GM12874 (cell line): Measurements from ENCODE around the gene ANP32A.
A peak's percentile ranks its signal among the peaks of the same experiment; 100 is the strongest.

Source experiments
- CTCF ChIP-seq: IDR thresholded peaks from 2 replicates; pipeline ENCODE4 v1.5.1; 2011; ENCODE audit warnings: low read depth, mild to moderate bottlenecking, control low read depth, low read length, moderate library complexity; ENCODE audit not compliant: insufficient read depth

The ANP32A gene

GRCh38 chr15:68844856-68845550 lies 24.3 kb upstream of the ANP32A start:
- no peak for TF ChIP-seq CTCF

- TF ChIP-seq CTCF, result no peak
These were observed 23.0 kb upstream of the ANP32A start for GRCh38 chr15:68843425-68844311.

DNA sequence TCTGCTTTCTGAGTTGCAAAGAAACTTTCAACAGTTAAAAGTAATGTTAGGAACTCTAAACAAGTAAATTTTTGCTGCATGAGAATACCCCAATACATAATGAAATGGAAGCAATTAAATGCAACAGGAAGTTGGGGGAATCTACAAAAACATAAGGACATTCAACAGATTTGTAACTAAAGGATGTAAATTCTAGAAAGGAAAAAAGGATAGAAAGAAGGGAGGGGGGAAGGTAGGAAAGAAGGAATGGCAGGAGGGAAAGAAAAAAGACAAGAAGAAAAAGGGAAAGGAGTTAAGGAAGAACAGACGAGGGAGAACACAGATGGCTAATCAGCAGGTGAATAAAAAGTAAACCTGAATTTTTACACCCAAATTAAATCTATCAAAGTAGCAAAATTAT lies 22.3 kb upstream of the ANP32A start:
- TF ChIP-seq CTCF, result no peak

GRCh38 chr15:68834346-68834745 lies 13.7 kb upstream of the ANP32A start:
- TF ChIP-seq CTCF, result no peak

DNA sequence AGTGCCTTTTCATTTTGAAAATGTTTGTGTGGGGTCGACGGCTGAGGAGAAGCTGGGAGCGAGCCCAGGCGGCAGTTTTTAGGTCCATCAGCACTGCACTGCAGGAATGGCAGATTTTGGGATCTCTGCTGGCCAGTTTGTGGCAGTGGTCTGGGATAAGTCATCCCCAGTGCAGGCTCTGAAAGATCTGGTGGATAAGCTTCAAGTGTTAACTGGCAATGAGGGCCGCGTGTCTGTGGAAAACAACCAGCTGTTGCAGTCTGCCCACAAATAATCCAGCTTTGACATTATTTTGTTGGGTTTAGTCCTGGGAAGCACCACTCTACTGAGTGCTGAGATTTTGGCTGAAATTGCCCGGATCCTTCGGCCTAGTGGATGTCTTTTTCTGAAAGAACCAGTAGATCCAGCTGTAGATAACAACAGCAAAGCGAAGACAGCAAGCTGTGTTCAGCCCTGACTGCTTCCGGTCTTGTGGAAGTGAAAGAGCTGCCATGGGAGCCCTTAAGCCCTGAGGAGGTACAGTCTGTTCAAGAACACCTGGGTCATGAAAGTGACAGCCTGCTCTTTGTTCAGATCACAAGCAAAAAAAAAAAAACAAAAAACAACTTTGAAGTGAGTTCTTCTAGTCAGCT lies 13.1 kb upstream of the ANP32A start:
- TF ChIP-seq CTCF, result no peak

DNA sequence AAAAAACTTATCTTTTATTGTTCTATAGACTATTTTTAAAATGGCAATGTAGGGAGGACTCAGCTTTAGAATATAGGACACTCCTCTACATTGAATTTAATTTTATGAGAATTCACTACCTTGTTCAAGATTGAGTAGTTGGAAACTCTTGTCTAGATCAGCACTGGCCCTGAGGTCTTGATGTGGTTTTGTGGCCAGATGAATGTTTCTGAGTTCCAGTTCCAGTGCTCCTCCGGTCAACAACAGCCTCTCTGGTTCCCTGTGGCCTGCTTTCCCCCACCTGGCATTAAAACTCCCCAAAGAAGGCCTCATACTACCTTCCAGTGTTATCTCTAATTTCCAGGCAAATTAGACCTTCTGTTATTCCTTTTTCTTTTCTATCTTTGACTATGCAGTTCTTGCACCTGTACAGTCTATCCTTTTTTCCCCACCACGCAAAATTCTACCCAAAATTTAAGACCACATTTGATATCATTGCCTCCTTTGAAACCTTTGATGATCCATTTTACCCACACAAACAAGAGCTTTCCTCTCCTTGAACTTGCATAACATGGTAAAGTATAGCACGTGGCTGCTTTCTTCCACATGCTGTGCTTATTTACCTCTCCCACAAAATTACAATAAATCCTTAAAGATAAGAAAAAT lies 9.6 kb upstream of the ANP32A start:
- no peak for TF ChIP-seq CTCF

DNA sequence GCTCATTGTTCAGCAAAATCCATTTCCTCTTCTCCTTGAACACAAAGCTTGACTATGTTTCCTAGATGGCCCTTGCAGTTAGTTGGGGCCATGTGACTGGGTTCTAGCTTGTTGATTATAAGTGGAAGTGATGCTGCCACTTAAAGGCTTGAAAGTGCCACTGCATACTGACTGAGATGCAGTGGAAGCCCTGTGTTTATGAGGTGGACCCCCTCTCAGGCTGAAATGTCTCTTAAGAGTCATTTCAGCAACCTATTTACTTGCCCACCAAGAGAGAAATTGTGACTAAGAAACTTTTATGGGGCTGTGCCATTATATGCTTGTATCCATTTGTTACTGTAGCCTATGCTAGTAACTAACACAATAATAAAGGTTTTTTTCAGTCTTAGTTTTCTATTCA lies 8.4 kb upstream of the ANP32A start:
- peak; percentile 53 for TF ChIP-seq CTCF
